Epithelial cell of umbilical artery (primary cell): ENCODE results near the gene BTNL3. TPM values are rescaled to one million over a fixed set of nuclear protein-coding genes. Genes with fewer than 3 reads are reported as not detected.

Source experiments
- total RNA-seq: library from RNA; depleted of rRNA; stranded (reverse); fragments of >200 nt; gene quantifications from 2 replicates; pipeline ENCODE4 v1.2.3, GENCODE V29; 2014

The BTNL3 gene, protein sequence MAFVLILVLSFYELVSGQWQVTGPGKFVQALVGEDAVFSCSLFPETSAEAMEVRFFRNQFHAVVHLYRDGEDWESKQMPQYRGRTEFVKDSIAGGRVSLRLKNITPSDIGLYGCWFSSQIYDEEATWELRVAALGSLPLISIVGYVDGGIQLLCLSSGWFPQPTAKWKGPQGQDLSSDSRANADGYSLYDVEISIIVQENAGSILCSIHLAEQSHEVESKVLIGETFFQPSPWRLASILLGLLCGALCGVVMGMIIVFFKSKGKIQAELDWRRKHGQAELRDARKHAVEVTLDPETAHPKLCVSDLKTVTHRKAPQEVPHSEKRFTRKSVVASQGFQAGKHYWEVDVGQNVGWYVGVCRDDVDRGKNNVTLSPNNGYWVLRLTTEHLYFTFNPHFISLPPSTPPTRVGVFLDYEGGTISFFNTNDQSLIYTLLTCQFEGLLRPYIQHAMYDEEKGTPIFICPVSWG
- total RNA-seq = not detected in 2 replicates

DNA sequence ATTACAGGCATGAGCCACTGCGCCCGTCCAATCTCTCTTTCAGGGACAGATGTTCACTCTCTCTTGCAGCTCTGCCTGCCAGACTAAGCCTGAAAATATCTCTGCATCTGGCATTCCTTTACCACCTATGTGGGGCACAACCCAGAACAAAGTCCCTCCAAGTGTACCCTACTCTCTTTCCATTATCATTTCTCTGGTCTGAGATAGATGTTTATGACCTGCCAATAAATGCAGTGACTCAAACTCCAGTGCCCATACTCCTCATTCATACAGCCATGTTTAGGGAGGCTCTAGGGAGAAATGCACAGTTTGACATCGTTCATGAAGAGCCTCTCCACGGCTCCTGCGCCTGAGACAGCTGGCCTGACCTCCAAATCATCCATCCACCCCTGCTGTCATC lies at the start of gene BTNL3:
Gene BTNL3, plus strand, starts transcription at position 255 of the 400 bp plus-strand sequence. CDS start 183 bp downstream, outside the sequence.

DNA sequence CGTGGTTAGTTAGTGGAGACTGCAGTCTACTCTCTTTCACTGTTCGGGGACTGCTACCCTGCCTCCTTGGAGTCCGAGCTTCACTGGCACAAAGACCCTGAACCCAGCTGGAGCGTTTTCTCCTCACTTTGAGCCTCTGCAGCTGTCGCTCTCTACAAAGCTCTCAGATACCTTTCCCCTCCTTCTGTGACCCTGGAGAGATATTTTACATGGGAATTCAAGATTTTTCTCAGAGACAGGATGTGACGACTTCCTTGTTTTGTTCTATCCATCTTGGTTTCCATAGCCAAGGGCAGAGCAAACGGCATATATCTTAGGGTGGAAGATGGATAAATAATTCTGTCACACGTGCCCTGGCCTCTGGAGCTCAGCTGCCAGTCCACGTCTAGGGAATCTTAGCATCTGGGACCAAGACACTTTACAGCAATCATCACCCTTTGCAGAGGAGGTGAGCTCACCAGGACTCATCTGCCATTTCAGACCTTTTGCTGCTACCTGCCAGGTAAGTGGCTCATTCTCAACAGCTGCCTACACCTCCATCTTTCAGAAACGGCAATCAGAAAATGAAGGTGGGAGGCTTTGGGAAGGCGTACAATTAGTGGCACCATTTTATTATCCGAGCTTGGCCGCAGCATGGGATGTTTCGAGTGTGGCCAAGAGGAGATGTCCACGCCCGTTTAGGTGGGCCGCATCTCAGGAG lies 51.4 kb downstream of the BTNL3 start, which contains the start of gene BTNL9:
Gene BTNL9, plus strand, starts transcription at position 336 of the 700 bp plus-strand sequence. CDS start 5,224 bp downstream, outside the sequence.

Other genes with a start within 250 kb of the BTNL3 start
- not detected in 2 replicates for gene OR2Y1, start 248.8 kb upstream of the BTNL3 start, total RNA-seq
- gene MGAT1, start 186.0 kb upstream of the BTNL3 start, total RNA-seq = 70.5 and 79.6 TPM in 2 replicates
- gene ZFP62, start 127.6 kb upstream of the BTNL3 start, total RNA-seq = 14.0 and 21.3 TPM in 2 replicates
- gene BTNL8, start 89.7 kb upstream of the BTNL3 start, total RNA-seq = not detected in 2 replicates
- gene BTNL9, start 51.4 kb downstream of the BTNL3 start, total RNA-seq = 0.32 TPM in 1 of 2 replicates, not detected in the other
- not detected in 2 replicates for gene OR2V1, start 142.3 kb downstream of the BTNL3 start, total RNA-seq
- gene OR2V2, start 158.7 kb downstream of the BTNL3 start, total RNA-seq = not detected in 2 replicates
- gene TRIM7, start 216.3 kb downstream of the BTNL3 start, total RNA-seq = 14.3 and 14.6 TPM in 2 replicates
- 7.8 and 8.1 TPM in 2 replicates for gene TRIM41, start 234.4 kb downstream of the BTNL3 start, total RNA-seq